HG03045 (cell line): ENCODE results near the gene C1D.
"Not testable (repeated sequence)": the region's sequence is repeated elsewhere in the genome, so short reads cannot be mapped to it uniquely, and the experiment has no call there.

Source experiments
- ATAC-seq: cut with Tn5 transposase; IDR thresholded peaks from one replicate; pipeline ENCODE4 v1.9.1; 2021; ENCODE audit warnings: mild to moderate bottlenecking, moderate library complexity; ENCODE audit not compliant: unreplicated experiment

C1D gene

DNA sequence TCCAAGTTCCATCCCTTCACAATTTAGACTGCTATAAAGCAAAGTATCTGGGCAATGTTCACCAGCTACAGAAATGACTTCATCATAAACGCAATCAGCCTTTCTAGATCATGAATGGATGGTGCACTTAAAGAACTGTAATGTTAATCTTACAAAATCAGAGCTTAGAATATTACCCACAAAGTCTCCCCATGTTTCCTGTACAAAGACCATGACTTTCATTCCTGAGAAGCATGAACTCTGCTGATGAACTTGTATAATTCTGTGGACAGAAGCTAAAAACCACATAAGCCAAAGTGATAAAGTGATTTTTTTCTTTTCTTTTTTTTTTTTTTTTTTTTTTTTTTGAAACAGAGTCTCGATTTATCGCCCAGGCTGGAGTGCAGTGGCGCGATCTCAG, 53.3 kb downstream of the C1D start:
- no peak for ATAC-seq

DNA sequence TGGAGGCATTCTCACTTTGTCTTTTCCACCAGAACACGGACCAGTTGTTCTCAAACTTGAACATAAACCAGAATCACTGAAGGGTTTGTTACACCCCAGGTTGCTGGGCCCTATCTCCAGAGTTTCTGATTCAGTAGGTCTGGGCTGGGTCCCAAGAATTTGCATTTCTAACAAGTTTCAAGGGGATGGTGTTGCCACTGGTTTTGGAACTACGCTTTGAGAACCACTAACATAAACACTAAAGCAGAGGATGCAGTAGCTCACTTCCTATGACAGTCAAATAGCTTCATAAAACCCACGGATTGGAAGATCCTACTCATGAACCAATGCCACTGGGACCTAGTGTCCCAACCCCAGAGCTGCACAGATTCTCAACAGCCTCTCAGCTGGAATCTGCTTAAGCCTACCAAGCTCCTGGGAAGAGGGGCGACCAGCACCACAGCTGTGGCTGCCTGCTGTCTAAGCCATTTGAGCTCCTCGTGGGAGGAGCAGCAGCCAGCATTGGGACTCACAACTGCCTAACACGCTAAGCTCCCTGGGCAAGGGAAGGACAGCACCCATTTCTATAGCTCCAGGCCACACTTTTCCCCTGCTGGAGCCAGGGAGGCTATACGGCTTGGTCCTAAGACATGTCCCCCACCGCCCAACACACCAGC, 62.5 kb downstream of the C1D start:
- ATAC-seq, result no peak

DNA sequence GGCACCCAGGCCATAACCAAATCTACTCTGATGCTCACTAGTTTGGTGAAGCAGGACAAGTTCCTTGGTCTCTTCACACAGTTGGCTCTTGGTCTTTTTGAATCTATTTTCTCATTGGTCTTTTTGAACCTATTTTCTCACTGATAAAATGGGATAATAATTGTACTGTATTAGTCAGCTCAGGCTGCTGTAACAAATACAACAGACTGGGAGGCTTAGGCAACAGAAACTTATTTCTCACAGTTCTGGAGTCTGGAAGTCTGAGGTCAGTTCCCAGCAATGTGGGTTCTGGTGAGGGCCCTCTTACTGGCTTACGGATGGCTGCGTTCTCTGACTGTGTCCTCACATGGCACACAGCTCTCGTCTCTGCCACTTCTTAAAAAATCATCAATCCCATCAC, 63.5 kb downstream of the C1D start:
- ATAC-seq, result no peak

DNA sequence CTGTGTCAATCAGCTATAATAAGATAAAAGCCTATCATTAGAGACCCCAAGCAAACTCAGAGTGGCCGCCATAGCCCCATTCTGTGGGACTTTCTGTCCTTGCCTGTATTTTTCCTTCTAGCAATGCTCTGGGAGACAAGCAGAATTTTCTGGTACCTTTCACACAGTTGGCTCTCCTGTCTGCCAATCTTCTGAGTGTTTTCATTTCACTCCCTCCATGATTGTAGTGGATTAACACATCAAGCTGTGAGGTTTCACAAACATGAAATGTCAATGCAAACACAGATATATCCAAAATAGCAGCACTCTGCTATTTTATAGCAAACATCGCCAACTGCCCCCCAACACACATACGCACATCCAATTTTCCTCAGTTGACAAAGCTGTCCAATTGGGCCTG, 64.9 kb downstream of the C1D start:
- no peak for ATAC-seq

DNA sequence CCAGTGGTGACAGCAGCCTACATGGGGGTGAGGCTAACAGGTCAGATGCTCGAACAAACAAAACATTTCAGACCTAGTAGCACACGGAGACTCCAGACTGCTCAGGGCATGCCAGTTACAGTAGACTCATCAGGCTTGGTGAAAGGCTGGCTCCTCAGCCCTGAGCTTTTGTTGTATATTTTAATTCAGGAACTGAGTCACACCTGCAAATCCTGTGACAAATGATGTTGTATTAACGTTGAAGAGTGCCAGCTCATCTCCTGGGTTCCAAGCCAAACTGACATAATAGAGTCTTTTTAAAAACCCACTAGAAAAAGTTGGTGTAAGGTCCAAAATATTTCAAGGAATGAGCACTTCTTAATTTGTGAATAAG, 65.3 kb downstream of the C1D start:
- no peak for ATAC-seq

DNA sequence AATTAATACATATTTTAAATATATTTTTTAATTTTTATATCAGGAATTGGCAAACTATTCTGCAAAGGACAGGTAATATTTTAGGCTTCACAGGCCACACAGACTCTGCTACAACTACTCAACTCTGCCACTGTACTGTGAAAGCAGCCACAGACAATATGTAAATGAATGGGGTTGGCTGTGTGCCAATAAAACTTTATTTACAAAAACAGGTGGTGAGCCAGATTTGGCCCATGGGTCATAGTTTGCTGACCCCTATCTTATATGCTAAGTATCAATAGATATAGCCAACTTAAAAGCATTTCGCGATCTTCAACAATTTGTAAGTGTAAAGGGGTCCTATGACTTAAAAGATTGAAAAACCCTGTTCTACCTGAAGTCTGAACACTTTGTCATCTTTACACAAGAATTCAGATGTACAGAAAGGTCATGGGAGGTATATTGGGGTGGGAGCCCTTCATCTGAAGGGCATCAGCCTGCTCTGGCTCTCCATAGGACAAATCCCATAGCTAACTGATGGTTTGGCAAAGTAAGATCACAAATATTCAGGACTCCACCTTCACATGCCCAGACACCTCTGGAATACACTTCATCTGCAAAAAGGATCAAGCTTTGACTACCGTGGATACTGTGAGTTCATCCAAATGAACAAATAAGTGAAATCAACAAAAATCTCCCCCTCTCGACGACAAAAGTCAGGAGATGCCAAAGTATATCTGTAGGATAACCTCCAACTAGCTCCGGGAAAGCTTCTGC, 65.9 kb downstream of the C1D start:
- ATAC-seq, result no peak

DNA sequence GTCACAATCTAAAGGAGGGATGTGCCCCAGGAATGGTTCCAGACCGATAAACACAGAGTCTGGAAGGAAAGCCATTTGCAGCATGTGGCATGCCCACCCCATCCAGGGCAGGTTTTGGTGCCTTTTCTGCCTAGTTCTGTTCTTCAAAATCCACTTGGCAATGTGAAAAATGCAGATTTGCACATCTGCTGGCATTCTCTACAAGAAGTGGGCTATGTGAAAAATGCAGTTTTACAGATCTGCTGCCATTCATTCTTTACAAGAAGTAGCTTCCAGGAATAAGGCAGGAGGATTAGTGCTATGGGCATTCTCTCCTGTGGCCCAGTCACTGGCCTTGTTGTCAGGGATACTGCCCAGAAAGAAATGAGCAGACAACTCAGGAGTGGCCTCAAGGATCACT, 68.1 kb downstream of the C1D start:
- no peak for ATAC-seq

DNA sequence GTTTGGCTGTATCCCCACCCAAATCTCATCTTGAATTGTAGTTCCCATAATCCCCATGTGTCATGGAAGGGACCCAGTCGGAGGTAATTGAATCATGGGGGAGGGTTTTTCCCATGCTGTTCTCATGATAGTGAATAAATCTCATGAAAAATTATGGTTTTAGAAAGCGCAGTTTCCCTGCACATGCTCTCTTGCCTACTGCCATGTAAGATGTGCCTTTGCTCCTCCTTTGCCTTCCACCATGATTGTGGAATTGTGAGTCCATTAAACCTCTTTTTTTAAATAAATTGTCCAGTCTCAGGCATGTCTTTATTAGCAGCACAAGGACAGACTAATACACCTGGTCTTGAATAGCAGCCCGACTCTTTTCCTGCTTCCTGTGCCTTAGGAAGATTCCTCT, 68.7 kb downstream of the C1D start:
- ATAC-seq, result not testable (repeated sequence)

DNA sequence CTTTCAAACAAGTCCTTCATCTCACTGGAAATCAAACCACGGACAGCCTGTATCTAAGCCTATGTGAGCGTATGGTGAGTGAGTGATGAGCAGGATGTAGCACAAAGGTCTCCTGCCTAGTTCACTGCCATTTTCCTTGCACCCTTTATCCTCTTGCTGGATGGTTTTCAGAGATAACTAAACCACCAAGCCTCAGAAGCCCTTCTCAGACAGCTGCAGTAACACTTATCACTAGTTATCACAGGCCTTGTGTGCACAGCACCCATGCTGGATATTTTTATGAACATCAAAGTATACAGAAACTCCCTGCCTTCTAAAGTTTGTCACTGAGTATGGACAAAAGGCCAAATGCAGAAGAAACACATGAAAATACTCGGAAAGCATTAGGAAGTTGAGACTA, 69.5 kb downstream of the C1D start:
- no peak for ATAC-seq

DNA sequence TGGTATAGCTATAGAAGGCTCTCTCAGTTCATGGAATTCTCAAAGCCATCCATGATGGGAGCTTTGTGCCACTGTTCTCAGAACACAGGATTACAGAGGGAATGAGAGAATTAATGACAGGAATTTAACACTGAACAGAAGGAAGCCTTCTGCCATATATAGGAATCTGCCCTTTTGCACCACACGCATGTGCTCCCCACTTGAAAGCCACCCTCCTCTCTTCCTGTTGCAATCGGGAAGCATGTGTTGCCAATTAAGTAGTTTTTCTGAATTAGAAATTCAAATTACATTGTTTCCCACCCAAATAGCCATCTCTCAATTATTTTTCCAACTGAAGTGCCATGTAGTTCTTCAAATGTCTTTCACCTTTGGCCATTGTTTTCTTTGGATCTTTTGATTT, 71.3 kb downstream of the C1D start:
- no peak for ATAC-seq
